Endothelial cell of umbilical vein (primary cell): ENCODE measurements around the gene RHOA.

Experiments
- CTCF ChIP-seq, 2 donors: IDR thresholded peaks; 1 replicate in 1 of 2; 2 replicates in 1 of 2; pipeline ENCODE4 v1.5.1; 2011; ENCODE audit warnings: low read length in 2 of 2, mild to moderate bottlenecking in 2 of 2, moderate library complexity in 2 of 2, control low read depth in 1 of 2, inconsistent platforms in 1 of 2, low read depth in 1 of 2; ENCODE audit not compliant: insufficient read depth in 1 of 2; ENCODE audit errors: extremely low read depth in 1 of 2
- MAX ChIP-seq: IDR thresholded peaks from 2 replicates; pipeline ENCODE4 v1.6.1; 2011; ENCODE audit not compliant: insufficient read depth, insufficient read length
- POLR2A ChIP-seq: IDR thresholded peaks from 2 replicates; pipeline ENCODE4 v1.6.1; 2012; ENCODE audit warnings: low read depth, mild to moderate bottlenecking, control low read depth, low read length

- TF ChIP-seq MAX = no peak
- no peak for TF ChIP-seq POLR2A
- TF ChIP-seq CTCF (IDR thresholded peaks at IDR 0.05; ENCODE audit: extremely low read depth in 1 of 2, insufficient read depth in 1 of 2, low read depth in 1 of 2, low read length in 2 of 2) = no peak
These were observed 14.3 kb downstream of the RHOA start for GRCh38 chr3:49397470-49397869.
